LNCAP (cell line): ENCODE measurements around the gene CCDC9.
A peak's percentile ranks its signal among the peaks of the same experiment; 100 is the strongest.

Experiments used
- TF ChIP-seq, protein P1 (sequence below): fragments of 450-650 bp; IDR thresholded peaks from 2 replicates; pipeline ENCODE4 v1.5.1; 2017; ENCODE audit warnings: mild to moderate bottlenecking

Gene CCDC9

DNA sequence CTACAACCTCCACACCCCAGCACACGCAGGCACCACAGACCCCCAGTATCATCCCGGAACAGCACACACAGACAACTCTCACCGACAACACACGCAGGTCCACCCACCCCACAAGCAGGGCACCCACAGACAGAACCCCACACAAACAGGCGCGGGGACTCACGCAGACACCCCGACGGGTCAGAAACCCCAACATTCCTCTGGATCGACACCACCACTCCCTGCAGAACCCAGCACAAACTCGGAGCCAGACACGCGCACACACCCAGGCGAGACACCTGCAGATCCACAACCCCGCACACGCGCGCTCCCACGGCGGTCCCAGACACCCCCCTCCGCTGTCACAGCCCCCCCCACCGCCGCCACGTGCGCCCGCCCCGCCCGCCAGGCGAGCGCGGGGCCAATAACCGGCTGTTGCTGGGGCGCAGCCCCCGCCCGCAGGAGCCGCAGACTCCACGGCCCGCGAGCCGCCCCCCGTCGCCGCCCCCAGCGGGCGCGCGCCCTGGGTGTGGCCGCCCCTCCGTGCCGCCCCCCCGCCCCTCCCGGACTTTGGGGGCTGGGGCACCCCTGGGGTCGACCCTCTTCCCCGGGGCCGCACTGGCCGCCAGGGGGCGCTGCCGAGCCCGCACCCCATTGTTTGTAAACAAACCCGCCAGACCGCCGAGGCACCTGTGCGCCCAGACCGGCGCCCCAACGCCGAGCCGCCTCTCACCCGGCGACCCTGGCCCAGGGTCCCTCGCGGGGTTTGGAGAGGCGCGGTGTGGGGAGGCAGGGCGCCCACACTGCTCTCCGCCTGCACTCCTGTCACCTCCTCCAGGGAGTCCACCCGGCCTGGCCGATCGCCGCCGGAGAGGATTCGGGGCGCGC is 26.0 kb upstream of the CCDC9 start:
- TF ChIP-seq, protein P1, sequence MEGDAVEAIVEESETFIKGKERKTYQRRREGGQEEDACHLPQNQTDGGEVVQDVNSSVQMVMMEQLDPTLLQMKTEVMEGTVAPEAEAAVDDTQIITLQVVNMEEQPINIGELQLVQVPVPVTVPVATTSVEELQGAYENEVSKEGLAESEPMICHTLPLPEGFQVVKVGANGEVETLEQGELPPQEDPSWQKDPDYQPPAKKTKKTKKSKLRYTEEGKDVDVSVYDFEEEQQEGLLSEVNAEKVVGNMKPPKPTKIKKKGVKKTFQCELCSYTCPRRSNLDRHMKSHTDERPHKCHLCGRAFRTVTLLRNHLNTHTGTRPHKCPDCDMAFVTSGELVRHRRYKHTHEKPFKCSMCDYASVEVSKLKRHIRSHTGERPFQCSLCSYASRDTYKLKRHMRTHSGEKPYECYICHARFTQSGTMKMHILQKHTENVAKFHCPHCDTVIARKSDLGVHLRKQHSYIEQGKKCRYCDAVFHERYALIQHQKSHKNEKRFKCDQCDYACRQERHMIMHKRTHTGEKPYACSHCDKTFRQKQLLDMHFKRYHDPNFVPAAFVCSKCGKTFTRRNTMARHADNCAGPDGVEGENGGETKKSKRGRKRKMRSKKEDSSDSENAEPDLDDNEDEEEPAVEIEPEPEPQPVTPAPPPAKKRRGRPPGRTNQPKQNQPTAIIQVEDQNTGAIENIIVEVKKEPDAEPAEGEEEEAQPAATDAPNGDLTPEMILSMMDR, result peak; percentile 85

DNA sequence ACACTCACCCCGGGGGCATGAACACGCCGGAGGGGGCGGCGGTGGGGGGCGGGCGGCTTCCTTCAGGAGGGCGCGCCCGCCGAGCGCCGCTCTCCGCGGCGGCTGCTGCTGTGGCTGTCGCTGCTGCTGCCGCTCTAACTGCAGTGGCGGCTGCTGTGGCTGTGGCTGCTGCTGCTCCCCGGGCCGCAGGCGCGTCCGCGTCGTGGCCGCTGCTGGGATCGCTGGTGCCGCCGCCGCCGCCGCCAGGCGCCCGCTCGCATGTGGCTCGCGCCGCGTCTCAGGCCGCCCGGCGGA is 25.5 kb upstream of the CCDC9 start, which contains the start of gene BBC3:
Gene BBC3, minus strand, starts transcription at position 279 of the 294 bp plus-strand sequence. CDS start 2,768 bp downstream, outside the sequence.
- TF ChIP-seq, protein P1, result no peak

DNA sequence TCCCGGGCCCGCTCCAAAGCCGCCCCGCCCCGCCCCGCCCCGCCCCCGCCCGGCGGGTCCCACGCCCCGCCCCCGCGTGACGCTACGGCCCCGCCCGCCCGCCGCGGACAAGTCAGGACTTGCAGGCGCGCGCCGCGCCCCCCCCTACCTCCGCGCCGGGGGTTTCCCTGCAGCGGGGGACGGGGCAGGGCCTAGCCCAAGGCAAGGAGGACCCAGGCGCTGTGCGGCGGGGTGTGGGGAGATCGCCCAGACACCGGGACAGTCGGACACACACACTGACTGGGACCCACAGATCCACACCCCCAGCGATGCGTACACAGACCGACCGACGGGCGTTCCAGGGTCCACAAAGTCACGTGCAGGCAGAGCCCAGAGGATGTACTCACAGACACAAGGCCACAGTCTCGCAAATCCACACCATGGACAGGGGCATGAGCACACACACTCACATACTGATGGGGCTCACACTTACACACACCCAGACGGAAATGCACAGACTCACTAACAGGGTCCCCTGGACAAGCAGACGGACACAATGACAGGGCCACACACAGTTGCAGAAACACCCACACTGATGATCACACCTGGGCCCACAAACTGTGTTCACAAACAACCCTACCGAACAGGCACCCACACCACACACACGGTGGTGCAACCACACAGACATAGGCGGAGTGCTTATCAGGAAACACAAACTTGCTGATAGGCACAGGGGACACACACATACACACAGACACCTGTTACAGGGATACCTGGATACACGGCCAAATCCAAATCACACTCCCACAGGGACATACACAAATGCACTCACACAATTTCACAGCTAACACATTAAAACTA is 24.9 kb upstream of the CCDC9 start:
- TF ChIP-seq, protein P1, result no peak

DNA sequence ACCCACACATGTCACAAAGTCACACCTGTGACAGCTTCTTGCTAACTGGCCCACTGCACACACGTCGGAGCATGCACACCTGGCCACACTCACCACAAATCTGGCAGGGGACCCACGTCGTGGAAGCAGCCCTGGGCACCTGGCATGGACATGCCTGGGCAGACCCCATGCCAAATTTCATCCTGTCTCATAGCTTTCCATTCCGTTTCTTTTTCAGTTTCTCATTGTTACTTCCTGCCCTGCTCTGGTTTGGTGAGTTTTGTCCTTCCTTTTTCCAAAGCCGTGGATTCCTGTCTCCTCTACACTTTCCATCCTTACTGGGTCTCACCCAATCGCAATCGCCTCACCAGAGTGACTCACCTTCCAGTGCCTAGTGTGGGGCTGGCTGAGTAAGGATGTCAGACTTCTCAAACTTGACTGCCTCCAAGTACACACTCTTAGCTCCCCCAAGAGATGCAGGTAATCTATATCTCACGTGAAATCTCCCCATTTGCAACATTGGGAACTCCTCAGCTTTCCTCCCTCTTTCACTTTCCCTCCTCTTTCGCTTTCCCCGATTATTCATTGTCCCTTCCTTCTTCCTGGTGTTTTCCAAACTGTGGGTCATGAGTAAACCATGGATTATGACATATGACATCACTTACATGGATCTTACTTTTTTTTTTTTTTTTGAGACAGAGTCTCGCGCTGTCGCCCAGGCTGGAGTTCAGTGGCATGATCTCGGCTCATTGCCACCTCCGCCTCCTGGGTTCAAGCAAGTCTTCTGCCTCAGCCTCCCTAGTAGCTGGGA is 23.7 kb upstream of the CCDC9 start:
- TF ChIP-seq, protein P1, result no peak

GRCh38 chr19:47236072-47236675 is 20.2 kb upstream of the CCDC9 start:
- TF ChIP-seq, protein P1, result no peak

GRCh38 chr19:47239152-47239551 is 17.2 kb upstream of the CCDC9 start:
- TF ChIP-seq, protein P1, result no peak
